WERI-Rb-1 (cell line): Measurements from ENCODE around the gene NLRP5.
A peak's percentile ranks its signal among the peaks of the same experiment; 100 is the strongest.
"Not testable (repeated sequence)": the region's sequence is repeated elsewhere in the genome, so short reads cannot be mapped to it uniquely, and the experiment has no call there.

Experiments
- DNase-seq: peaks from one replicate; pipeline ENCODE4 v3.0.0-alpha.2; 2020
- H3K27ac ChIP-seq: fragments of 250-450 bp; sonication (Bioruptor Pico); 2 replicates; pipeline ENCODE4 v1.5.1; 2020; ENCODE audit warnings: mild to moderate bottlenecking, moderate library complexity
- H3K27me3 ChIP-seq: fragments of 250-450 bp; sonication (Bioruptor Pico); 2 replicates; pipeline ENCODE4 v1.5.1; 2021; ENCODE audit warnings: mild to moderate bottlenecking, low read depth, moderate library complexity; ENCODE audit not compliant: insufficient read depth, severe bottlenecking
- H3K36me3 ChIP-seq: fragments of 250-450 bp; sonication (Bioruptor Pico); 2 replicates; pipeline ENCODE4 v1.5.1; 2020; ENCODE audit warnings: mild to moderate bottlenecking, moderate library complexity
- H3K4me3 ChIP-seq: 2 replicates; pipeline ENCODE4 v1.5.1; 2011; ENCODE audit warnings: low read depth, mild to moderate bottlenecking, control low read depth, low read length
- H3K9me3 ChIP-seq: fragments of 250-450 bp; sonication (Bioruptor Pico); 2 replicates; pipeline ENCODE4 v1.5.1; 2021; ENCODE audit warnings: mild to moderate bottlenecking, moderate library complexity; ENCODE audit not compliant: severe bottlenecking
- TF ChIP-seq, protein P1 (sequence below): IDR thresholded peaks from 2 replicates; pipeline ENCODE4 v1.5.1; 2011; ENCODE audit warnings: low read depth, mild to moderate bottlenecking, control low read depth, inconsistent platforms, low read length

NLRP5 gene

DNA sequence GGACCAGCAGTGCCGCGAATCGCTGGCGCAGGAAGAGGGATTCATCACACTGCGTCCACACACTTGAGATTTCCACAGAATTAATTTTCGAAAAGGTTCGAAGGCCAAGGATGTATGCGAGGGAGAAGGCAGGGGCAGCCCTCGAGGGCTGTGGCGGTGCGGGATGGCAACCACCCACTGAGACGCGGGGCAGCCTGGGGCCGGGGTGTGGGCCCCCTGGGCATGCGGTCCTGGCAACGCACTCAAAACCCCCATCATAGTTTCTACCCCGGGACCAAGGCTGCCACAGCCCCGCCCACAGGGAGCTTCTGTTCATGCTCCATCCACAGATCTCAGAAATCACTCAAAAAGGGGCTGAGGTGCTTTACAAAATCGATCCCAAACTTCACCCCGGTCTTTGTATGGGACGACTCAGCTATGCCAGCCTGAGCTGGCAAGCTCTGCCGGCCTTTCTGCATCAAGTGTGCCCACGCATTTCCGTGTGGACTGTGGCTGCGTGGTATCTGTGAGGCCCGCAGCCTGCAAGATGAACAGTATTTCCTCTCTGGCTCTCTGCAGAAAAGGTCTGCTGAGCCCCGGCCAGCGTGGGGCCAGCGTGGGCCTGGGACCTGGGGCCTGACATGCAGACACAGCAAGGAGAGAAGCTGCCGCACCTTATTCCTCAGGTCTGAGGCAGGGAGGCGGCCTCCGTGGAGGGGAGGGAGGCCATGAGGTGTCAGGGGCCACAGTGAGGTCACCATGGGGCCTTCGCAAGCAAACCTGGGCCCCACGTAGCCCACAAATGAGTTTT lies 115.4 kb downstream of the NLRP5 start:
- Histone ChIP-seq H3K4me3 (no peak overlapping the region), H3K9me3 (no peaks in the 10 kb centered on the region), H3K36me3 (peaks cover 45% of the 10 kb centered on the region), H3K27me3 (no peaks in the 10 kb centered on the region), H3K27ac (no peak overlapping the region)
- DNase-seq, result no peak
- TF ChIP-seq, protein P1, sequence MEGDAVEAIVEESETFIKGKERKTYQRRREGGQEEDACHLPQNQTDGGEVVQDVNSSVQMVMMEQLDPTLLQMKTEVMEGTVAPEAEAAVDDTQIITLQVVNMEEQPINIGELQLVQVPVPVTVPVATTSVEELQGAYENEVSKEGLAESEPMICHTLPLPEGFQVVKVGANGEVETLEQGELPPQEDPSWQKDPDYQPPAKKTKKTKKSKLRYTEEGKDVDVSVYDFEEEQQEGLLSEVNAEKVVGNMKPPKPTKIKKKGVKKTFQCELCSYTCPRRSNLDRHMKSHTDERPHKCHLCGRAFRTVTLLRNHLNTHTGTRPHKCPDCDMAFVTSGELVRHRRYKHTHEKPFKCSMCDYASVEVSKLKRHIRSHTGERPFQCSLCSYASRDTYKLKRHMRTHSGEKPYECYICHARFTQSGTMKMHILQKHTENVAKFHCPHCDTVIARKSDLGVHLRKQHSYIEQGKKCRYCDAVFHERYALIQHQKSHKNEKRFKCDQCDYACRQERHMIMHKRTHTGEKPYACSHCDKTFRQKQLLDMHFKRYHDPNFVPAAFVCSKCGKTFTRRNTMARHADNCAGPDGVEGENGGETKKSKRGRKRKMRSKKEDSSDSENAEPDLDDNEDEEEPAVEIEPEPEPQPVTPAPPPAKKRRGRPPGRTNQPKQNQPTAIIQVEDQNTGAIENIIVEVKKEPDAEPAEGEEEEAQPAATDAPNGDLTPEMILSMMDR, result no peak

DNA sequence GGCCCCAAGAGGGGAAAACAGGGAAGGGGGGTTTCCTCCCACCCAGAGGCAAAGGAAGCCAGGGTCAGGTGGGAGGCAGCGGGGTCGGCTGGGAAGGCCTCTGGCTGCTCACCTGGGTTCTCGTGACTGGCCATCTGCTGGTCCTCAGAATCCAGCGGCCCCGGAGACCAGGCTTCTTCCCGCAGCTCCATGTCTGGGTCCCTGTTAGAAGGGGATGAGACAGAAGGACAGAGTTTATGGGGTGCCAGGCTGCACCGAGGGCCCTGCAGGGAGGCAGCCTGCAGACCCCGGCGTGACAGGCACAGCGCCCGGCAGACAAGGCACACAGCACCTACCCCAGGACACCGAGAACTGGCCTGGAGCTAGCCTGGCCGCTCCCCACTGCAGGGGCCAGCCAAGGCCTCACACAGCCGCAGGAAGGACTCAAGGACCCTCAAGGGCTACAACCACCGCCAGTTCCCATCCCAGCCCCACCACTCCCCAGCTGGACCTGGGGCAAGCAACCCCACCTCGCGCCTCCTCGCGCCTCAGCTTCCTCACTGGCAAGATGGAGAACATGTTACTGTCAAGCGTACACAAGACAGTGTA lies 116.5 kb downstream of the NLRP5 start:
- no peak for DNase-seq
- Histone ChIP-seq H3K9me3 (no peaks in the 10 kb centered on the region), H3K4me3 (no peak overlapping the region), H3K27ac (no peak overlapping the region), H3K36me3 (peaks cover 43% of the 10 kb centered on the region), H3K27me3 (no peaks in the 10 kb centered on the region)
- TF ChIP-seq, protein P1, result no peak

DNA sequence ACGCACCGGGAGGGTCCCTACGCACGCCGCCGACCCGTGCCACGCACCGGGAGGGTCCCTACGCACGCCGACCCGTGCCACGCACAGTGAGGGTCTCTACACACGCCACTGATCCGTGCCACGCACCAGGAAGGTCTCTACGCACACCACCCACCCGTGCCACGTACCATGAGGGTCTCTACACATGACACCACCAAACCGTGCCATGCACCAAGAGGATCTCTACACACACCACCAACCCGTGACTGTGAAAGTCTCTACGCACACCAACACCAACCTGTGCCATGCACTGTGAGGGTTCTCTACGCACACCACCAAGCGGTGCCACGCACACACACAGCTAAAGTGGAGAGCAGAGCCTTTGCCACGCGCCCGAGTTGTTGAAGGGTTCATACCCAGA lies 117.8 kb downstream of the NLRP5 start:
- Histone ChIP-seq H3K9me3 (no peaks in the 10 kb centered on the region), H3K27me3 (no peaks in the 10 kb centered on the region), H3K36me3 (peaks cover 42% of the 10 kb centered on the region), H3K4me3 (no peak overlapping the region), H3K27ac (peak overlapping the region; percentile 4; the same call in 1 of the 2 replicates)
- TF ChIP-seq, protein P1, result no peak
- no peak for DNase-seq

DNA sequence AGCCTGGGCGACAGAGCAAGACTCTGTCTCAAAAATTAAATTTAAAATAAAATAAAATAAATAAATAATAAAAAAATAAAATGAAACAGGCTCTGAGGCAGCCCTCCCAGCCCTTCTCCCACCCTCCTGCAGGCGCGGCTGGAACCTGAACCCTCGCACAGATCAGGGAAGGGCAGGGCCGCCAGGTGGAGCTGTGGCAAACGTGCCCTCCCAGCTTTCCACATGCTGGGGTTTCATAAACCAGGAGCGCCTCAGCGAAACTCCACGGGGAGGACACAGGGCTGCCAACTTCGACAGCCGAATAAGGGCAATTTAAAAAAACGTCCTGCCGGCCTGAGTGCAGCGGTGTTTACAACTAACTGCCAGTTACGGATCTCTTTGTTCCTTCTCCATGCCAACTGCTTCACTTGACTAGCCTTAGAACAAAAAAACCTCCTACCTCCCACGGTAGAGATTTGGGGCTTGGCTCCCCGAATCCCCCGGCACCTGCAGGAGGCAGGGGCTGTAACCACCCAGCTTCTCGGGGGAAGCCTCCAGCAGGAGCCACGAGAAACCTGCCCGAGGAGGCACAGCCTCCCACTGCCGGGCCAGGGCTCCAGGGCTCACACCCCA lies 118.6 kb downstream of the NLRP5 start:
- Histone ChIP-seq H3K4me3 (no peak overlapping the region), H3K36me3 (peaks cover 37% of the 10 kb centered on the region), H3K27me3 (no peaks in the 10 kb centered on the region), H3K9me3 (no peaks in the 10 kb centered on the region), H3K27ac (no peak overlapping the region)
- peak; percentile 80 for DNase-seq
- TF ChIP-seq, protein P1, result peak; percentile 71

DNA sequence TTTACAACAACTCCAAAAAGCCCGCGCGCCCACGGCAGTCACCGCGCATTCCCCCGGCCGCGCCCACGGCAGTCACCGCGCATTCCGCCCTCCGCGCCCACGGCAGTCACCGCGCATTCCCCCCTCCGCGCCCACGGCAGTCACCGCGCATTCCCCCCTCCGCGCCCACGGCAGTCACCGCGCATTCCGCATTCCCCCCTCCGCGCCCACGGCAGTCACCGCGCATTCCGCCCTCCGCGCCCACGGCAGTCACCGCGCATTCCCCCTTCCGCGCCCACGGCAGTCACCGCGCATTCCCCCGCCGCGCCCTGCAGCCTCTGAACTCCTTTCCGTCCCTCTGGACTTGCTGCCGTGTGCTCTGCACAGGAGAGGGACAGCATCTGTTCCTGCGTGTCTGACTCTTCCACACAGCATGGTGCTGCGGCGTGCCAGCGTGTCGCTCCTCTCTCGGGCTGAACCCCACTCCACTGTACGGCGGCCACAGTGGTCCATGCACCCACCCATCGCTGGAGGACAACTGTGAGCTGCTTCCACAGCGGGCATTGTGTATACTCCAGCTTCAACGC lies 119.3 kb downstream of the NLRP5 start:
- not testable (repeated sequence) for H3K4me3 ChIP-seq, H3K27ac ChIP-seq
- H3K36me3 ChIP-seq, result peaks cover 35% of the 10 kb centered on the region

DNA sequence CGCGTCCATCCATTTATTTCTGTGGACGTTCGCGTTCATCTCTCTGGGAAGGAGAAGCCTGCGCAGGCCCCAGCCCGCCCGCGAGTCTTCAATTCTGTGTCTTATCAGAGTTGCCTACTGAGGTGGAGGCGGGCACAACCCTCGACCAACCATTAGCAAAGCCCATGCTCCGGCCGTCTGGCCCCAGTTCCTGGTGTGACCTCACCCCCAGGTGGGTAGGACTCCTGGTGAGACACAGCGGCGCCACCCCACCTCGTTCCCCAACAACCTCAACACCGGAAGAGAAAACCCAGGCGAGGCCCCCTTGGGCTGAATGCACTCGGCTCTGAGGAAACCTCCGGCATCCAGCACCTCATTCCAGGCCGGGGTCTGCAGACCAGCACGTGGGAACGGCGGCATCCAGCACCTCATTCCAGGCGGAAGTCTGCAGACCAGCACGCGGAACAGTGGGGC lies 119.8 kb downstream of the NLRP5 start:
- Histone ChIP-seq H3K9me3 (no peaks in the 10 kb centered on the region), H3K4me3 (no peak overlapping the region), H3K27me3 (no peaks in the 10 kb centered on the region), H3K27ac (no peak overlapping the region), H3K36me3 (peaks cover 31% of the 10 kb centered on the region)
- TF ChIP-seq, protein P1, result no peak
- DNase-seq, result no peak

More for the DNA sequence above, 119.3 kb downstream of the NLRP5 start:
- not testable (repeated sequence) for DNase-seq, H3K27me3 ChIP-seq, H3K9me3 ChIP-seq
